ENCODE data around the gene OSBPL10. TPM values are rescaled to one million over a fixed set of nuclear protein-coding genes. Genes with fewer than 3 reads are reported as not detected.
A peak's percentile ranks its signal among the peaks of the same experiment; 100 is the strongest.
"Not testable (repeated sequence)": the region's sequence is repeated elsewhere in the genome, so short reads cannot be mapped to it uniquely, and the experiment has no call there.

OSBPL10 gene
- polyA plus RNA-seq, 1 donor, result 12.4 TPM

- no peaks in the 10 kb centered on the region for H3K4me1 ChIP-seq (ENCODE audit: control insufficient read depth, insufficient read depth, low read length)
- no CpG with 5 or more reads among the region's 1 CpG for WGBS (ENCODE audit: insufficient coverage, low lambda C conversion rate)
- no peak for DNase-seq
- H3K27ac ChIP-seq (ENCODE audit: low read length), result no peak overlapping the region
- no peak overlapping the region for H3K4me3 ChIP-seq (ENCODE audit: low read length)
- no peaks in the 10 kb centered on the region for H3K36me3 ChIP-seq (ENCODE audit: control insufficient read depth, insufficient read depth, low read length)
- peaks cover 3% of the 10 kb centered on the region for H3K9me3 ChIP-seq (ENCODE audit: control insufficient read depth, low read depth, low read length)
- no peaks in the 10 kb centered on the region for H3K27me3 ChIP-seq (ENCODE audit: control insufficient read depth, insufficient read depth, low read length)
Observed at GRCh38 chr3:31993843-31994242, 12.8 kb upstream of the OSBPL10 start.

DNA sequence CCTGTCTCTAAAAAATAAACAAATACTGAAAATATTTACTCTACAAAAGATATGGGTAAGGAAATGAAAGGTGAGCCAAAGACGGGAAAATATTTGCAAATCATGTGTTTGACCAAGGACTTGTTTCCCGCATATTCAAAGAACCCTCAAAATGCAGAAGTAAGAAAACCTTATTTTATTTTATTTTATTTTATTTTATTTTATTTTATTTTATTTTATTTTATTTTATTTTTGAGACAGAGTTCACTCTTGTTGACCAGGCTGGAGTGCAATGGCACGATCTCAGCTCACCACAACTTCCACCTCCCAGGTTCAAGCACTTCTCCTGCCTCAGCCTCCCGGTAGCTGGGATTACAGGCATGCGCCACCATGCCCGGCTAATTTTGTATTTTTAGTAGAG, 11.9 kb upstream of the OSBPL10 start:
- not testable (repeated sequence) for DNase-seq; H3K4me1 ChIP-seq (ENCODE audit: control insufficient read depth, insufficient read depth, low read length); H3K27me3 ChIP-seq (ENCODE audit: control insufficient read depth, insufficient read depth, low read length); H3K27ac ChIP-seq (ENCODE audit: low read length); H3K9me3 ChIP-seq (ENCODE audit: control insufficient read depth, low read depth, low read length); H3K36me3 ChIP-seq (ENCODE audit: control insufficient read depth, insufficient read depth, low read length); H3K4me3 ChIP-seq (ENCODE audit: low read length)
- WGBS (ENCODE audit: insufficient coverage, low lambda C conversion rate), result 100% methylated on average over 1 of the region's 6 CpGs

DNA sequence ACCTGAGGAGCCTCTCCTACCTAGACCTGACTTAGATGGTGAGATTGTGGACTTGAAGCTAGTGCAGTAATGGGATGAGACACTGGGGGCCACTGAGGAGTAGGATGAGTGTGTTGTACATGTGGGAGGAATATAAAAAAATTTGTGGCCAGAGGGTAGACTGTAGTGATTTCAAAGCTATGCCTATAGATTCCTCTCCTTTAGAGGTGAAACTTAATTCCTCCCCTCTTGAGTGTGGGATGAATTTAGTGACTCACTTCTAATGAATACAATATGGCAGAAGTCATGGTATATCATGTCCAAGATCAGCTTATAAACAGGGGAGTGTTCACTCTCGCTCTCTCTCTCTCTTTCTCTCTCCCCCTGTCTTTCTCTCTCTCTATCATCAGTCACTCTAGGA, 7.2 kb upstream of the OSBPL10 start:
- Histone ChIP-seq H3K4me3 (ENCODE audit: low read length) (no peak overlapping the region), H3K9me3 (ENCODE audit: control insufficient read depth, low read depth, low read length) (peaks cover 3% of the 10 kb centered on the region), H3K27ac (ENCODE audit: low read length) (no peak overlapping the region), H3K36me3 (ENCODE audit: control insufficient read depth, insufficient read depth, low read length) (no peaks in the 10 kb centered on the region), H3K4me1 (ENCODE audit: control insufficient read depth, insufficient read depth, low read length) (no peaks in the 10 kb centered on the region), H3K27me3 (ENCODE audit: control insufficient read depth, insufficient read depth, low read length) (no peaks in the 10 kb centered on the region)
- no peak for DNase-seq
- WGBS (ENCODE audit: insufficient coverage, low lambda C conversion rate), result 100% methylated on average over 1 of the region's 1 CpG

DNA sequence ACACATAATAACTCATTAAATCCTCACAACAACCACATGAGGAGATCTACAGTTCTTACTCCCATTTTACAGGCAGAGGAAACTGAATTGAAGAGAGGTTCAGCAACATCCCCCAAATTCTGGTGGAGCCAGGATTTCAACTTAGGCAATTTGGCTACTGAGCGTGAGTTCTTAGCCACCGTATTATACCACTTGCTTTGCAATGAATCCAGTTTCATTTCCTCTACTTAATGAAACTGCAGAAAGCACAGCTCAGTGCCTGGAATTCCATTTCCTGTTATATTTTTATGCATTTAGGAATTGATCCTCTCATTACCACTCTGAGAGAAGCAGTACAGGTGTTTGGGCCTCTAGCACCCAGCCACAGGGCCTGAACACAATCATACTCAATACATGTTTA, 4.8 kb upstream of the OSBPL10 start:
- Histone ChIP-seq H3K36me3 (ENCODE audit: control insufficient read depth, insufficient read depth, low read length) (no peaks in the 10 kb centered on the region), H3K4me1 (ENCODE audit: control insufficient read depth, insufficient read depth, low read length) (peaks cover 10% of the 10 kb centered on the region), H3K27me3 (ENCODE audit: control insufficient read depth, insufficient read depth, low read length) (no peaks in the 10 kb centered on the region), H3K27ac (ENCODE audit: low read length) (no peak overlapping the region), H3K4me3 (ENCODE audit: low read length) (no peak overlapping the region), H3K9me3 (ENCODE audit: control insufficient read depth, low read depth, low read length) (no peaks in the 10 kb centered on the region)
- WGBS (ENCODE audit: insufficient coverage, low lambda C conversion rate), result no CpG with 5 or more reads among the region's 2 CpGs
- DNase-seq, result no peak

DNA sequence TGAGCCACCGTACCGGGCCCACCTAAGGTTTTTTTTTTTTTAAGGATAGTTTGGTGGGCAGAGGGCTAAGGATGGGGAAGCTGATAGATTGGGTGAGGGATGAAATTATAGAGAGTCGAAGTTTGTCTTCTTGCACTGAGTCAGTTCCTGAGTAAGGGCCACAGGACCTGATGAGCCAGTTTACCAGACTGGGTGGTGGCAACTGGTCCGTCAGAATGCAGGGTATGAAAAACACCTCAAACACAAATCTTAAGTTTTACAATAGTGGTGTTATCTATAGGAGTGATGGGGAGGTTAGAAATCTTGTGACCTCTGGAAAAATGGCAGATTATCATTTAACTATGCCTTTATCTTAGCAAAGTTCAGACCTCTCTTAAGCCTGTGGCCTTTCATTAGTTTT, 3.3 kb upstream of the OSBPL10 start:
- Histone ChIP-seq H3K4me1 (ENCODE audit: control insufficient read depth, insufficient read depth, low read length) (peaks cover 10% of the 10 kb centered on the region), H3K27me3 (ENCODE audit: control insufficient read depth, insufficient read depth, low read length) (no peaks in the 10 kb centered on the region), H3K27ac (ENCODE audit: low read length) (no peak overlapping the region), H3K36me3 (ENCODE audit: control insufficient read depth, insufficient read depth, low read length) (no peaks in the 10 kb centered on the region), H3K4me3 (ENCODE audit: low read length) (no peak overlapping the region), H3K9me3 (ENCODE audit: control insufficient read depth, low read depth, low read length) (peaks cover 2% of the 10 kb centered on the region)
- WGBS (ENCODE audit: insufficient coverage, low lambda C conversion rate), result no CpG with 5 or more reads among the region's 4 CpGs
- DNase-seq, result no peak

DNA sequence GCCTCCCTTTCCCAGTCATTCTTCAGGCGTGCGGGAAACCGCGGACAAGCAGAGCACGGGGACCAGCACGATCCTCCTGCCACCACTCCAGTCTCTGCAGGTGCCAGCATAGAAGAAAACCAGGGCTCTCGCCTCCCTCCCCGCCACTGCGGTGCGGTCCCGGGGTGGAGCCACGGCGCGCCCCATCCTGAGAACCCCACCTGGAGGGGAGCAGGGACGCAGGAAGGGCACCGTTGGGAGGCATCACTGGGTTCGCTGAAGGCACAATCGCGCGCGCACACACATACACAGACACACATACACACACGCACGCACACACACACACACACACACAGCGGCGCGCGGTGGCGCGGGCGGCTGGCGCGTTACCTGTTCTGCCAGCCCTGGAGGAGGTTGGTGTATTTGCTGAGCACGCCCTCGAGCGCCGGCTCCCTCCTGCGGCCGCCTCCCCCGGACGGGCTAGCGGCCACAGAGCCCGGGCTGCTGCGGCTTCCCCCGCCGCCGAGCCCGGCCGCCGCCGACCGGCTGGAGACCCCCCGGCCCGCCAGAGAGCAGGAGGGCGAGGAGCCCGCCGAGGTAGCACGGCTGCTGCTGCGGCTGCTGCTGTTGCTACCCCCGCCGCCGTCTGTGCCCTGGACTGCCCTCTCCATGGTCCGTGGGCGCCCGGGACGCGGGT, 394 bp downstream of the OSBPL10 start:
- H3K4me3 ChIP-seq (ENCODE audit: low read length), result peak overlapping the region; percentile 87
- H3K27ac ChIP-seq (ENCODE audit: low read length), result peak overlapping the region; percentile 99
- H3K9me3 ChIP-seq (ENCODE audit: control insufficient read depth, low read depth, low read length), result peaks cover 2% of the 10 kb centered on the region
- H3K36me3 ChIP-seq (ENCODE audit: control insufficient read depth, insufficient read depth, low read length), result no peaks in the 10 kb centered on the region
- no CpG with 5 or more reads among the region's 66 CpGs for WGBS (ENCODE audit: insufficient coverage, low lambda C conversion rate)
- no peaks in the 10 kb centered on the region for H3K27me3 ChIP-seq (ENCODE audit: control insufficient read depth, insufficient read depth, low read length)
- peaks cover 21% of the 10 kb centered on the region for H3K4me1 ChIP-seq (ENCODE audit: control insufficient read depth, insufficient read depth, low read length)
- peak; percentile 79 to 89 for DNase-seq

GRCh38 chr3:31979001-31979697, 1.9 kb downstream of the OSBPL10 start:
- Histone ChIP-seq H3K36me3 (ENCODE audit: control insufficient read depth, insufficient read depth, low read length) (no peaks in the 10 kb centered on the region), H3K4me1 (ENCODE audit: control insufficient read depth, insufficient read depth, low read length) (peaks cover 21% of the 10 kb centered on the region), H3K4me3 (ENCODE audit: low read length) (no peak overlapping the region), H3K27me3 (ENCODE audit: control insufficient read depth, insufficient read depth, low read length) (no peaks in the 10 kb centered on the region), H3K27ac (ENCODE audit: low read length) (peak overlapping the region; percentile 53), H3K9me3 (ENCODE audit: control insufficient read depth, low read depth, low read length) (peaks cover 2% of the 10 kb centered on the region)
- WGBS (ENCODE audit: insufficient coverage, low lambda C conversion rate), result 20% methylated on average over 1 of the region's 5 CpGs
- DNase-seq, result peak; percentile 14 to 57

DNA sequence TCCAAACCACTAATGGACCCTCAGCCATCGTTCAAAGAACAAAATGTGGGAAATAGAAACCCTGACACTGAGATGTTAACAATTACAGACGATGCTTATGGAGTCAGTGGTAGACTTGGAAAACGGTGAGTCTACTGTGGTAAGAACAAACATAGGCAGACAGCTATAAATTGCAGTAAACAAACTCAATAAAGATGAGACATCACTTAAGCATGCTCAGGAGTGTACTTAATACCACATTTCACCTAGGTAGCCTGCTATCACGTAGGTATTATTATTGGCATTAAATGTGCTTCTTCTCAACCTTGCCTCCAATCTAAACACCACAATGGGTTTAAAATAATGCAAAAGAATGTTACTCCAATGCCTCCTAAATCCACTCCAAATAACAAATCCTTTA, 2.5 kb downstream of the OSBPL10 start:
- Histone ChIP-seq H3K27ac (ENCODE audit: low read length) (peak overlapping the region; percentile 53), H3K4me3 (ENCODE audit: low read length) (no peak overlapping the region), H3K27me3 (ENCODE audit: control insufficient read depth, insufficient read depth, low read length) (no peaks in the 10 kb centered on the region), H3K36me3 (ENCODE audit: control insufficient read depth, insufficient read depth, low read length) (no peaks in the 10 kb centered on the region), H3K4me1 (ENCODE audit: control insufficient read depth, insufficient read depth, low read length) (peaks cover 21% of the 10 kb centered on the region), H3K9me3 (ENCODE audit: control insufficient read depth, low read depth, low read length) (peaks cover 2% of the 10 kb centered on the region)
- 40% methylated on average over 2 of the region's 4 CpGs for WGBS (ENCODE audit: insufficient coverage, low lambda C conversion rate)
- DNase-seq, result no peak

- H3K4me1 ChIP-seq (ENCODE audit: control insufficient read depth, insufficient read depth, low read length), result peaks cover 20% of the 10 kb centered on the region
- no peaks in the 10 kb centered on the region for H3K36me3 ChIP-seq (ENCODE audit: control insufficient read depth, insufficient read depth, low read length)
- no peak for DNase-seq
- H3K4me3 ChIP-seq (ENCODE audit: low read length), result no peak overlapping the region
- H3K9me3 ChIP-seq (ENCODE audit: control insufficient read depth, low read depth, low read length), result peaks cover 2% of the 10 kb centered on the region
- no peak overlapping the region for H3K27ac ChIP-seq (ENCODE audit: low read length)
- no peaks in the 10 kb centered on the region for H3K27me3 ChIP-seq (ENCODE audit: control insufficient read depth, insufficient read depth, low read length)
- 82% methylated on average over 2 of the region's 2 CpGs for WGBS (ENCODE audit: insufficient coverage, low lambda C conversion rate)
Observed at GRCh38 chr3:31977736-31978135, 3.3 kb downstream of the OSBPL10 start.

GRCh38 chr3:31976302-31976701, 4.8 kb downstream of the OSBPL10 start:
- Histone ChIP-seq H3K27me3 (ENCODE audit: control insufficient read depth, insufficient read depth, low read length) (no peaks in the 10 kb centered on the region), H3K4me3 (ENCODE audit: low read length) (no peak overlapping the region), H3K36me3 (ENCODE audit: control insufficient read depth, insufficient read depth, low read length) (no peaks in the 10 kb centered on the region), H3K9me3 (ENCODE audit: control insufficient read depth, low read depth, low read length) (peaks cover 2% of the 10 kb centered on the region), H3K27ac (ENCODE audit: low read length) (no peak overlapping the region), H3K4me1 (ENCODE audit: control insufficient read depth, insufficient read depth, low read length) (peaks cover 10% of the 10 kb centered on the region)
- WGBS (ENCODE audit: insufficient coverage, low lambda C conversion rate), result no CpG with 5 or more reads among the region's 2 CpGs
- DNase-seq, result no peak

DNA sequence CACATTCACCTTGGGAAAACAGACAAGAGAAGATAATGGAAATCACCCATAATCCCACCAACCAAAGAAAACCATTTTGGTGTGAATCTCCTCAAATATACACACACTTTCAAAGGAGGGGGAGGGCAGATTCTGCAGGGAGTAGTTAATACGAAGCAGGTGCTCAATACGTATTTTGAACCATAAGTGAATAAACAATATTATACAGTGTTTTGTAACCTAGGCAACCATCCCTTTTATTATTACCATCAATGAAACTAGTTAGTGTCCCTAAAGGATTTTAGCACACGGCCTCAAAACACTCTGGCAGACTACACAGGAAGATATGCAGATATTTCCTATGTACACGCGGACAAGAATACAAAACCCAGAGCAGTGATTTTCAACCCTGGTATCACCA, 6.1 kb downstream of the OSBPL10 start:
- Histone ChIP-seq H3K36me3 (ENCODE audit: control insufficient read depth, insufficient read depth, low read length) (no peaks in the 10 kb centered on the region), H3K4me1 (ENCODE audit: control insufficient read depth, insufficient read depth, low read length) (peaks cover 10% of the 10 kb centered on the region), H3K9me3 (ENCODE audit: control insufficient read depth, low read depth, low read length) (no peaks in the 10 kb centered on the region), H3K4me3 (ENCODE audit: low read length) (no peak overlapping the region), H3K27ac (ENCODE audit: low read length) (no peak overlapping the region), H3K27me3 (ENCODE audit: control insufficient read depth, insufficient read depth, low read length) (no peaks in the 10 kb centered on the region)
- WGBS (ENCODE audit: insufficient coverage, low lambda C conversion rate), result no CpG with 5 or more reads among the region's 5 CpGs
- DNase-seq, result peak in 1 of 2 donors; percentile 43

All from large intestine (tissue), 3 donors.